NCI-H2171 treated with DMSO at 0.1 percent for 48 hours (cell line): ENCODE results near the gene RBM41.
"Not testable (repeated sequence)": the region's sequence is repeated elsewhere in the genome, so short reads cannot be mapped to it uniquely, and the experiment has no call there.

Source experiments
- DNase-seq: peaks from one replicate; lab custom pipeline; 2025; lab: John Stamatoyannopoulos, UW

Gene RBM41

DNA sequence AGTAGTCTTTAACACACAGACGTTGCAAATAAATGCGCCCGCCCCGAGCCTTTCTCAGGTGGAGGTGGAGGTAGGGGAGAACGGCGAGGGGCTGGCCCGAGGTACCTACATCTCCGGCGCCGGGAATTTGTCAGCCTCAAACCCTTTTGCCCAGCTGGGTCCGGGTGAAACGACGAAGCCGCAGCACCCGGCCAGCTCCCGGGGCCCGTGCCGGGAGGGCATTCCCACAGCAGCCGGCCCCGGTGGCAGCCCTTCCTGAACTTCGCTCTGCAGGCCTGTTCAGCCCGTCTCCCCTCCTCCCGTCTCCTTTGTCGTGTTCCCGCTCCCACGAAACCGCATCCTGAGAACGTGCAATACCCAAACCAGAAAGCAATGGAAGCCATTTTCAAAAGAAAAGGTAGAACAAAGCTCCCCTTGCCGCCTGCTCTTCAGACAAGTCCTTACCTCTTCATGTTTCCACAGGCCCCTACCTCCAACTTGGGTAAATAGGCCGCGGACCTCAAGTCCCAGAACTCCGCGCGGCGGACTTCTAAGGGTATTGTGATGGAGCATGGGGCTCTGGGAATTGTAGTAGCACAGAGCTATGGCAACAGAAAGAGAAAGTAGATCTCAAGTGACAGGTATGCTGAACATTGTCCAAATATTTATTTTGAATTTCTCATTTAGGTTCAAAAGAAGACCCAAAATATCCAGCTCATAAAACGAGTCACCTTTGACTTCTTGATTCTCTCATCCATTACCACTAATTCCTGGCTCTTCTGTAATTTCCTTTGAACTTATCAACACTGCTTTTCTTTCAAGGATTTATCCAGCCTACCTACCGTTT, at the start of gene RBM41:
TSS of gene RBM41 (minus strand) at position 501 of the 826 bp plus-strand sequence. CDS start at position 452, 49 bp downstream.
- peak; percentile 74 for DNase-seq

DNA sequence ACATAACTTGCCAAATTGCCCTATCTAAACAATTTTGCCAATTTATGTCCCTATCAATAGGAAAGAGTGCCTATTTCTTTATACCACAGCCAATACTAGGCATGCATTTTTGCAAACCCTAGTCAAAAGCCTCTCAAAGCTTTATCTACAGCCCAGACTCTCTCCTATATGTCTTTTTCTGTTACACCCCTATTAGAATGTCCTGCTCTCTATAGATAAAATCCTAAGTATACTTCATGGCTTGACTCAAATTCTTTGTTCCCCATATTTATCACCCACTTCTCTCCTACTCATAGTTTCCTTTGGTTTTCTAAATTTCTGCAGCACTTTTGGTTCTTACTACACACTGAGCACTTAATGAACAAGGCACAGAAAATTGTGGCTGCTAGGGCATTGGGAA, 49.6 kb upstream of the RBM41 start:
- DNase-seq = no peak

DNA sequence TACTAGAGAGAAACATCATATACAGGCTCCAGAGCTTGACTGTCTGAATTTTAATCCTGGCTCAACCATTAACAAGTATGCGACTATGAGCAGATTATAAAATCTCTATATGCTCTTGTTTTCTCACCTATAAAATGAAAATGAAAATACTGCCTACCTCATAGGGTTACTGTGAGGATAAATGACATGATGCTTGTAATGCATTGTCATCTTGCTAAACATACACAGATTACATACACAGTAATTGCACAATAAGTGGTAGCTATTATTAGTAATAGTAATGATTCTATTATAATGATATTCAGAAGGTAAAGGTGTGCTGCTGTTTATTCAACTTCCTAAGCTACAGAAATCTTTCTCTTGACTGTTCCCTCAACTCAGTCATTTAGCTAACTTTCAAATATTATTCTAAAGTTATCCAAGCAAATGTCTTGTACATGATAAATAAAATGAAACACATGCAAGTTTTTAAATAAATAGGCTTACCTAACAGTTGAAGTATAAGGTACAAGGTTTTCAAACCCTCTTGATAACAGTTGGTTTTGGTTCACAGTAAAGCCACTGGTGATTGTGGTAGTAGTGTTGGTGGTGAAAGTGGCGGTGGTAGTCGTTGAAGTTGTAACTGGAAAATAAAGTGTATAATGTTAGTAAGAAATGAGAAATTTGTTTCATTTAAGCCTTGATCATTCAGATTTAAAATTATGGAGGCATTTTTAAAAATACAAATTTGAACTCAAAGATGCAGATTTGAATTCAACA, 48.7 kb upstream of the RBM41 start:
- DNase-seq = no peak

DNA sequence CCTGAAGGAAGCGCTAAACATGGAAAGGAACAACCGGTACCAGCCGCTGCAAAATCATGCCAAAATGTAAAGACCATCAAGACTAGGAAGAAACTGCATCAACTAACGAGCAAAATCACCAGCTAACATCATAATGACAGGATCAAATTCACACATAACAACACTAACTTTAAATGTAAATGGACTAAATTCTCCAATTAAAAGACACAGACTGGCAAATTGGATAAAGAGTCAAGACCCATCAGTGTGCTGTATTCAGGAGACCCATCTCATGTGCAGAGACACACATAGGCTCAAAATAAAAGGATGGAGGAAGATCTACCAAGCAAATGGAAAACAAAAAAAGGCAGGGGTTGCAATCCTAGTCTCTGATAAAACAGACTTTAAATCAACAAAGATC, 39.0 kb upstream of the RBM41 start:
- DNase-seq = not testable (repeated sequence)

DNA sequence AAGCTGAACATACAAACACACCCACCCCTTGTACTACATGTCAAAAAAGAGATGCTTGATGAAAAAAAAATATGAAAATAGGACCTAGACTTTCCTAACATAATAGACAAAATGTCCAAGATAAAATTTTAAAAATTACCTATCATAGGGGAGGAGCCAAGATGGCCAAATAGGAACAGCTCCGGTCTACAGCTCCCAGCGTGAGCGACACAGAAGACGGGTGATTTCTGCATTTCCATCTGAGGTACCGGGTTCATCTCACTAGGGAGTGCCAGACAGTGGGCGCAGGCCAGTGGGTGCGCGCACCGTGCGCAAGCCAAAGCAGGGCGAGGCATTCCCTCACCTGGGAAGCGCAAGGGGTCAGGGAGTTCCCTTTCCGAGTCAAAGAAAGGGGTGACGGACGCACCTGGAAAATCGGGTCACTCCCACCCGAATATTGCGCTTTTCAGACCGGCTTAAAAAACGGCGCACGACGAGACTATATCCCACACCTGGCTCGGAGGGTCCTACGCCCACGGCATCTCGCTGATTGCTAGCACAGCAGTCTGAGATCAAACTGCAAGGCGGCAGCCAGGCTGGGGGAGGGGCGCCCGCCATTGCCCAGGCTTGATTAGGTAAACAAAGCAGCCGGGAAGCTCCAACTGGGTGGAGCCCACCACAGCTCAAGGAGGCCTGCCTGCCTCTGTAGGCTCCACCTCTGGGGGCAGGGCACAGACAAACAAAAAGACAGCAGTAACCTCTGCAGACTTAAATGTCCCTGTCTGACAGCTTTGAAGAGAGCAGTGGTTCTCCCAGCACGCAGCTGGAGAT, 37.2 kb upstream of the RBM41 start:
- peak; percentile 7 for DNase-seq

DNA sequence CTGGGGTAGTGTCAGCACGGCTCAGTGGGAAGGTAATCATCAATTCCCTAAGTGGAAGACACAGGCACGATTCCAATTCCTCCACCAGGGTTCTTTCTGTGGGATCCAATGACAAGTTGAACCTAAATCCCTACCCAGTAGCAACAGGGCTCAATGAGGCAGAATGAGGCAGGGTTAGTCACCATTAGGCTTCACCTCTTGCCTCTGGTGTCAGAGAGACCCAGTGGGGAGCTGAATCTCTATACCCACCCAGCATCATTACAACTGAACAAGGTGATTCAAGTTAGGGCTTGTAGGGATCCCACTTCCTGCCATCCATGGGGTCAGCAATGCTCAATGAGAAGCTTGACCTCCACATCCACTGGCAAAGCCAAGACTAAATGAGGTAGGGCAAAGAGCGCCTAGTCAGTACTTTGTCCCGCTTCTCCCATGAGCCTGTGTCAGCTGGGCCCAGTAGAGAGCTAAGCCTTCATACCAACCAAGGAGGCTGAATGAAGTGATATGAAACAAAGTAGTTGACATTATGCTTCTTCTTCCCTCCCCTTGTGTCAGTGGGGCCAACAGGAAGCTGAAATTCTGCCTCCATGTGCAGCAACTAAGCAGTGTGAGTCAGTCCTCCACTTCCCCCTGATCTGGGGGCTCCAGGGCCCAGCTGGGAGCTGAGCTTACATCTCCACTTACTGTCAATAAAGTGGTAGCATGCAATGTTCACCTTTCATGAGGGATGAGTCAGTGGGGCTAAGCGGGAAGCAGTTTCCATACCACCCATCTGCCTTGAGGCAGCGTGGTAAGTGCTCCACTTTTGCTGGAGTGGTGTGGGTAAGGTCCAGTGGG, 36.4 kb upstream of the RBM41 start:
- DNase-seq = no peak

DNA sequence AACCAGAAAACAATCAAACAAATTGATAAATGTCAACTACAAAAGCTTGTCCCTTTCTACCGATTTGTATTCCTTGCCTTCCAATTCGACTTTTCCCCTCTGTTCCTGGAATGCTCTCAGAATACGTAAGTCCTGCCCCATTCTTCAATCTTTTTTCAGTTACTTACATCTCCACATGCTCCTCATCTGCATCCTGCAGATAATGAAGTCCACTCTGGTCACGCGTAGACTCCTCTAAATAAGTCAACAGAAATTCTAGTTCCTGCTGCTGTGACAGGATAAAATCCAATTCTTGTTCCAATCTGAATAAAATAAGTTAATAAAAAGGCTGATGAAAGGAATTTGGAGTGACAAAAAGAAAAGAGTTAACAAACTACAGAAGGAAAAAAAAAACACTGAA, 34.4 kb upstream of the RBM41 start:
- no peak for DNase-seq

DNA sequence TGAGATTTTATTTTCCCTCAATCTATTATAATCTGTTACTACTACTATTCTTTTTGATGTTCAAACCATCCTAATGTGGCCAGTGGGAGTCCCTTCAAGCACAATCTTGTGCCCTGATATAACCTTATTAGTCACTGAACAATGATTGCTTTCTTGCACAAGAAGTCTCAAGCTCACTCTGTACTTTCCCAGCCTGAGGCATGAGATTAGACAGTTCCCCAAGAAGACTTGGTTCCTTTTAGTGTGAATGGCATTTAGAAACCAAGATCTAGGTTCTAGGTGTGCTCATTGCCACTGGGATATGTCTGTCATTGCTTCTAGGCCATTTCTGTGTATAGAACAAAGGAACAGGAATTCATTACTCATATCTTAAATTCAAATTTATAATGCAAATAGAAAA, 28.0 kb upstream of the RBM41 start:
- DNase-seq = no peak

DNA sequence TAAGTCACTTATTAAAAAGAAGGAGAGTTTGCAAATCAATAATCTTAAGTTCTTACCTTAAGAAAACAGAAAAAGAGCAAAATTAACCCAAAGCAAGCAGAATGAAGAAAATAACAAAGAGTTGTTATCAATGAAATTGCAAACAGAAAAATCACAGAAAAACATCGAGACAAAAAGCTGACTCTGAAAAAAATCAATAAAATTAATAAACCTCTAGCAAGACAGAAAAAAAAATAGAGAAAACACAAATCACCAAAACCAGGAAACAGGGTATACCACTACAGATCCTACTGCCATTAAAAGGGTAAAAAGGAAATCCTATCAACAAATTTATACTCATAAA, 17.3 kb upstream of the RBM41 start:
- no peak for DNase-seq

DNA sequence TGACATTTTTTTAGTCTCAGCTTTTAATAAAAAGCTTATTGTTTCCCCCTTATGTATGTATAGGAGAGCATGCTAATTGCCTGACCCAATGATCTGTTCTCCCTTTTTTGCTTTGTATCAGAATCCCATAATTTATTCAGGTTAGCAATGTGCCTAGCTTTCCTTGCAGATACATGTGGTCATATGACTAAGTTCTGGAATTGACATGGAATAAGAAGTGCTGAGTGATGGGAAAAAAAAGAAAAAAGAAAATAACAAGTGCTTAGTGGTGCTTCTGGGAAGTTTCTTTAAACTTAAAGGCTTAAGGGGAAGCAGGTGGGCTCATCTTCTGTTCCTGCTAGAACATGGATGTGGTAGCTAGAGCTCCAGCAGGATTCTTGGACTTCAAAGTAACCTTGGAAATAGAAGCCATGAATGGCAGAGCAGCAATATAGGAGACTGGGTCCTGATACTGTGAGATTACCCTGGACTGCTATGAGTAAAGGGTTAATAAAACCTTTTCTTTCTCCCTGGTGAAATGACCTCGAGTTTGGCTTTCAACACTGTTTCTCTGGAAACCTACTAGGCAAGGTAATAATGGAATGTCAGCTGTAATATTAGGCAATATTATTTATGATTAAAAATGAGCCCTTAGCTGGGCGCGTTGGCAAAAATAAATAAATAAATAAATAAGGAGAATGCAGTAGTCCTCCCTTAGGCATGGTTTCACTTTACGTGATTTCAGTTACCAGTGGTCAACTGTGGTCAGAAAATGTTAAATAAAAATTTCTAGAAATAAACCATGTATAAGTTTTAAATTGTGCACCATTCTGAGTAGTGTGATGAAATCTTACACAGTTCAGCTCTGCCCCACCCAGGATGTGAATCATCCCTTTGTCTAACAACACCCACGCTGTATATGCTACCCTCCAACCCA, 16.7 kb upstream of the RBM41 start:
- DNase-seq = no peak

DNA sequence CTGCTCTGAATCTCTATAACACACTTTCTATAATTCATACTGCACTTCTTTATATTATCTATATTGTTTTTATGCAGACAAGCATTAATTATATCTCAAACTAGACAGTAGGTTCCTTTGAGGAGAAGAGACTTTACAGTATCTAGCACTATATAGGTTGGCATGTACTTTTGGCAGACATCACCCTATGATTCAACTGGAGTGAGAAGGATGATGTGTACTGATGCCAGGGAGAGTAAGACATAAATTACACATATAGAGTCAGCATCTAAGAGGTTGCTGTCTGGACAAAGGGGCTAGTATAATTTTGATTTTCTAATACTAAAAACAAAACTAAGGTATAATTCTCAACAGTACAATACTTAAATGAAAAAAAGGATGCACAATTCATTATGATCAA, 5.1 kb upstream of the RBM41 start:
- DNase-seq = no peak

DNA sequence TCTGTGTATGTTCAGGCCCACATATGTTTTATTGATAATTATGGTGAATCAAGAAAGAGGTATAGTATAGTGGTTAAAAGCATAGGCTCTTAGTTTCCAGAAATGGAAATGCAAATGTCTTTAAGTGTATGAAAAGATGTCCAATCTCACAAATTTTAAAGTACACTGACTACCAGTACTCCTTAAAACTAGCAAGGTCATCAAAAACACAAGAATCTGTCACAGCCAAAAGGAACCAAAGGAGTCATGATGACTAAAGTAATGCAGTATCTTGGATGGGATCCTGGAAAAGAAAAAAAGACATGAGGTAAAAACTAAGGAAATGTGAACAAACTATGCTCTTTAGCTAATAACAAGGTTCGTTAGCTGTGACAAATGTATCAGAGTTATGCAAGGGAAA, 661 bp upstream of the RBM41 start:
- no peak for DNase-seq

DNA sequence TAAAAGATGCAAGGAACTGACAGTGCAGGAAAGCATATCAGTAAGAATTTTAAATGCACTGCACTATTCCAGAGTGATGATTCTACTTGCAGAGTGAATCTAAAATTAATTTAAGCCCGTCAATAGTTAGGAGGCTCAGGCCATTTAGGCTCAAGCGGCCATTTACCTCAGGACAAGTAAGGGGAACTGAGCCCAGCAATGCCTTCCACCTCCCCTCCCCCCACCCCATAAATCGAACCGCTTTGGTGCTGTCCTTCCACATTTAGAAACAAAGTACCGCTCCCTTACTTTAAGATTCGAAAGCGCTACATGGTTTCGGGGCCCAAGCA, 665 bp downstream of the RBM41 start:
- no peak for DNase-seq

DNA sequence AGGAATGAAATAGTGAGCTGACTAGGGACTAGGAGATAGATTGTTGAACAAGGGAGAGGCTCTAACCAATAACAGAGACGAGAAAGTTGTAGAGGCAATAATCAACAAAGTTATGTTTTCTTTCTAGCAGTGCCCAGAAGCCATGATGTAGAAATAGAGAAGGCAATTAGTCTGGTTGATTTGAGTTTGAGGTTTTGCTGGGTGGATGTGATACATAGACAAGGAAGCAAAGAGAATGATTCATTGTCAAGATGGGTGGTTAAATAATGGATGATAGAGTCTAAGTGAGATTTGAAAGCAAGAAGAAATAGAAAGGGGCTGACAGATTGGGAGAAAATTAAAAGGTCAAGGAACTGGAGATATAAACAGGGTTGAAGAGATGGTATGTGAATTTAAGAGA, 11.2 kb downstream of the RBM41 start:
- DNase-seq = no peak

DNA sequence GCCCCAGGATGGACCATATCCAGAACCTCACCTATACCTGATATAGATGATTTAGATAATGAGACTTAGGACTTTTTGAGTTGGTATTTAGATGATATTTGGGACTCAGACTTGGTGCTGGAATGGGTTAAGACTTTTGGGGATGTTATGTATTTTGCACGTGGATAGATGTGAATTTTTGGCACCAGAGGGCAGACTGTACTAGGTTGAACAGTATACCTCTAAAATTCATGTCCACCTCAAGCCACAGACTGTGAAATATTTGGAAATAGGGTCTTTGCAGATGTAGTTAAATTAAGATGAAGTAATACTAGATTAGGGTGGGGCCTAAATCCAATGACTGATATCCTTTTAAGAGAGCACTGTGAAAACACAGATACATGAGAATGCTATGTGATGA, 15.6 kb downstream of the RBM41 start:
- DNase-seq = no peak

DNA sequence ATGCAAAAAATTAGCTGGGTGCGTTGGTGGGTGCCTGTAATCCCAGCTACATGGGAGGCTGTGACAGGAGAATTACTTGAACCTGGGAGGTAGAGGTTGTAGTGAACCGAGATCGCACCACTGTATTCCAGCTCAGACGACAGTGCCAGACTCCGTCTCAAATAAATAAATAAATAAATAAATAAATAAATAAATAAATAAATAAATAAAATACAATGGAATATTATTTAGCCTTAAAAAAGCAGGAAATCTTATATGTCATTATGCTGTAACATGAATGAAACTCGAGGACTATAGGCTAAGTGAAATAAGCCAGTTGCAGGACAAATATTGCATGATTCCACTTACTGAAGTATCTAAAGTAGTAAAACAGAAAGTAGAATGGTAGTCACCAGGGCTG, 42.5 kb downstream of the RBM41 start:
- no peak for DNase-seq

DNA sequence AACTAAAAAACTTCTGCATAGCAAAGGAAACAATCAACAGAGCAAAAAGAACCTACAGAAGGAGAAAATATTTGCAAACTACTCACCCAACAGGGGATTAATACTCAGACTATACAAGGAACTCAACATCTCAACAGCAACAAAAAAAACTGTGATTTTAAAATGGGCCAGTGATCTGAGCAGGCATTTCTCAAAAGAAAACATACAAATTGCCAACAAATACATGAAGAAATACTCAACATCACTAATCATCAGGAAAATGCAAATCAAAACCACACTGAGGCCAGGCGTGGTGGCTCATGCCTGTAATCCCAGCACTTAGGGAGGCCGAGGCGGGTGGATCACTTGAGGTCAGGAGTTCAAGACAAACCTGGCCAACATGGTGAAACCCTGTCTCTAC, 60.9 kb downstream of the RBM41 start:
- DNase-seq = not testable (repeated sequence)

DNA sequence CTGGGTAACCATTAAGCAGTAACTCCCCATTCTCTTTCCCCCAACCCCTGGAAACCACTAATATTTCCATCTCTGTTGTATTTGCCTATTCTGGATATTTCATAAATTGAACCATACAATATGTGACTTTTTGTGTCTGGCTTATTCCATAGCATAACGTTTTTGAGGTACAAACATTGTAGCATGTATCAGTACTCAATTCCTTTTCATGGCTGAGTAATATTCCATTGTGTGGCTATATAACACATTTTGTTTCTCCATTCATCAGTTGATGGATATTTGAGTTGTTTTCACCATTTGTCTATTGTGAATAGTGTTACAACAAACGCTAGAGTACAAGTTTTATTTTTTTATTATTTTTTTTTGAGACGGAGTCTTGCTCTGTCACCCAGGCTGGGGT, 63.6 kb downstream of the RBM41 start:
- DNase-seq = no peak

DNA sequence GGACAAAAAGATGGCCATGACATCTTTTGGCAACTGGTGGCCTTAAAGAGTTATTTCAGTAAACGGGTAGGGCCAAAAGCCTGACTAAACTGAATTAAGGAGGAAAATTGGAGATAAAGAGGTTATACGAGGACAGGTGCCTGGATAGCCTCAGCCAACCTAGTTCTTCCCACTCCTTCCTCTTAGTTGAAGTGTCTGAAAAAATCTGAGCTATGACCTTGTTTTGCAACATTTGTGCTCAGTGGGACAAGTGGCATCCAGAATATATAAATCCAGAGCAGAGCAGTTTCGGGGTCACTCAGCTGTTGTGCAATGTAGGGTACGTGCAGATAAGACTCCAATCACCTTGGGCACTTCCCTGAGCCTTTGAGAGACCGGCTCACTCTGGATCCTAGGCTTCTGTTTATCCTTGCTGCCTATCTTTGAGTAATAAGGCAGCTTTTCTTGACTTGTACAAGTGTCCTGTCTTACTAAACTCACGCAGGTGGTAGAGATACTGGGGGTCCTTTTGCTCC, 68.4 kb downstream of the RBM41 start:
- no peak for DNase-seq

DNA sequence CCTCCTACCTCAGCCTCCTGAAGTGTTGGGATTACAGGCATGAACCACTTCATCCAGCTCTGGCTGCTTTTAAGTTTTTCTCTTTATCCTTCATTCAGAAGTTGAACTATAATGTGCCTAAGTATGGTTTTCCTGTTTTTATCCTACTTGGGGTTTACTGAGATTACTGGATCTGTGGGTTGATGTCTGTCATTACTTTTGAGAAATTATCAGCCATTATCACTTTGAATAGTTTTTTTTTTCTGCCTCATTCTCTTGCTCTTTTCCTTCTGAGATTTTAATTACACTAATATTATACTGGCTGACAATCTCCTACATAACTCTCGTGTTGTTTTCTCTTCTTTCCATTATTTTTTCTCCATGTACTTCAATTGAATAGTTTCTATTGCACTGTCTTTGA, 71.0 kb downstream of the RBM41 start:
- DNase-seq = no peak

DNA sequence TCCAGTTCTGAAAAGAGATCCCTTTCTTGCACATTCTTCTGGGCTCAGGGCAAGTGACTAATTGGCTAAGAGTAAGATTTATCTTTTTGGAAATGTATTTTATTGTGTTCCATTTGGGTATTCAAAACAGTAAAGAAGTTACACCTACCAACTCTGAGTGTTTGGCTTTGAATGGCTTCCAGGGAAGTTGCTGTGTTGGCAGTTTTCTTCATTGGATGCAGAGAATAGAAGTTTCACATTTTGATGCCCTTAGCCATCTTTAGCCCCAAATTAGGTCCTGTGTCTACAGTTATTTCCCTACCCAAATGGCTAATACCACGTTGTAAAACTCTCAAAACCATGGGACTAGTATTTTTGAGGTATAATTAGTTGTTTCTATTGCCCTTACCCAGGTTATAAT, 88.9 kb downstream of the RBM41 start:
- DNase-seq = no peak
